HTR-8/SVneo (cell line): ENCODE data around the gene SPRED2.

ENCODE experiments used
- DNase-seq: peaks from one replicate; pipeline ENCODE4 v3.0.0; 2011; ENCODE audit warnings: low spot score, mixed read lengths; ENCODE audit not compliant: insufficient read length
- FAIRE-seq: peaks from 2 replicates; lab custom pipeline; 2011; peaks lifted over from hg19 to GRCh38; lab: Jason Lieb, UNC

The SPRED2 gene

GRCh38 chr2:65417509-65418085 lies 14.8 kb downstream of the SPRED2 start:
- FAIRE-seq: no peak
- DNase-seq: no peak

GRCh38 chr2:65416945-65417344 lies 15.5 kb downstream of the SPRED2 start:
- DNase-seq: no peak
- no peak for FAIRE-seq

- no peak for FAIRE-seq
- DNase-seq: no peak
Measured at GRCh38 chr2:65416321-65416720, 16.1 kb downstream of the SPRED2 start.

GRCh38 chr2:65415091-65415490 lies 17.3 kb downstream of the SPRED2 start:
- FAIRE-seq (no peak), DNase-seq (no peak)

GRCh38 chr2:65413610-65414009 lies 18.8 kb downstream of the SPRED2 start:
- DNase-seq (no peak), FAIRE-seq (no peak)

- no peak for FAIRE-seq
Measured at GRCh38 chr2:65413106-65413505, 19.3 kb downstream of the SPRED2 start.

GRCh38 chr2:65411056-65411795 lies 21.2 kb downstream of the SPRED2 start:
- DNase-seq (no peak), FAIRE-seq (no peak)

More at GRCh38 chr2:65413106-65413505, 19.3 kb downstream of the SPRED2 start:
- no peak for DNase-seq

GRCh38 chr2:65409045-65409444 lies 23.4 kb downstream of the SPRED2 start:
- no peak for DNase-seq
- no peak for FAIRE-seq

- DNase-seq (no peak), FAIRE-seq (no peak)
Measured at GRCh38 chr2:65407240-65407639, 25.2 kb downstream of the SPRED2 start.

- no peak for DNase-seq
- no peak for FAIRE-seq
Measured at GRCh38 chr2:65404988-65405697, 27.3 kb downstream of the SPRED2 start.

GRCh38 chr2:65403529-65403915 lies 28.9 kb downstream of the SPRED2 start:
- DNase-seq (no peak), FAIRE-seq (no peak)

GRCh38 chr2:65402780-65403528 lies 29.4 kb downstream of the SPRED2 start:
- DNase-seq: no peak
- FAIRE-seq: no peak

- no peak for DNase-seq
- FAIRE-seq: no peak
Measured at GRCh38 chr2:65402323-65402722, 30.1 kb downstream of the SPRED2 start.

GRCh38 chr2:65397122-65397521 lies 35.3 kb downstream of the SPRED2 start:
- DNase-seq (no peak), FAIRE-seq (no peak)

- FAIRE-seq: no peak
- no peak for DNase-seq
Measured at GRCh38 chr2:65396348-65397026, 35.9 kb downstream of the SPRED2 start.

- DNase-seq (no peak), FAIRE-seq (no peak)
Measured at GRCh38 chr2:65395621-65396347, 36.6 kb downstream of the SPRED2 start.

- DNase-seq: no peak
- FAIRE-seq: no peak
Measured at GRCh38 chr2:65393743-65394422, 38.5 kb downstream of the SPRED2 start.

- FAIRE-seq (no peak), DNase-seq (no peak)
Measured at GRCh38 chr2:65393046-65393445, 39.4 kb downstream of the SPRED2 start.

GRCh38 chr2:65392609-65393008 lies 39.8 kb downstream of the SPRED2 start:
- DNase-seq (no peak), FAIRE-seq (no peak)
